Activated gamma-delta T cell (primary cell): Measurements from ENCODE around the gene RASL11B.

ENCODE experiments used
- DNase-seq: peaks from one replicate; lab custom pipeline; 2025; lab: John Stamatoyannopoulos, UW

RASL11B gene

DNA sequence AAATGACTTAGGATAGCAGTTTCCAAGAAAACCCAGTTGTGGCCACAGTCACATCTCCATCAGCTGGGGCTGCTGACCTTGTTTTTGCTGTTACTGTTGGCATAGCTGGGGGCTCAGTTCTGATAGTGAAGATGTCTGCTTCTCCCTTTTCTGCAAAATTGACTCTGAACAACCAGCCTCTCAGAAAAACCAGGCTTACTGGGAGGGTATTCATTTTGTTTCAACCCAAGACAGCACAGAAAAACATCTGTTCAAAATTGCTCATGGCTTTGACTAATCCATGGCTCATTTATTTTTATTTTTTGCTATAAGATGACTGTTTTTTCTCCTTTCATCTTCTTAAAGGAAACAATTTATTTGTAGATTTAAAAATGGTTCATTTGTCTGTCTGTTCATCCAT is 53.1 kb downstream of the RASL11B start:
- no peak for DNase-seq

GRCh38 chr4:52915730-52916300 is 53.7 kb downstream of the RASL11B start:
- DNase-seq = no peak
